DOHH2 (cell line): ENCODE measurements around the gene CATSPERZ.

Experiments used
- H3F3A ChIP-seq: fragments of 200-600 bp; sonication (generic), shearing (Covaris generic); 2 replicates; pipeline ENCODE4 v1.6.0; 2016; ENCODE audit warnings: antibody characterized with exemption, mild to moderate bottlenecking; ENCODE audit not compliant: control insufficient read depth, insufficient read depth
- H3K27ac ChIP-seq: fragments of 200-600 bp; sonication (generic); 2 replicates; pipeline ENCODE4 v1.5.1; 2014; ENCODE audit warnings: low read depth, mild to moderate bottlenecking, low read length, moderate library complexity
- H3K27me3 ChIP-seq: fragments of 200-600 bp; sonication (generic); 2 replicates; pipeline ENCODE4 v1.6.1; 2014; ENCODE audit warnings: mild to moderate bottlenecking, low read length, mixed read lengths; ENCODE audit not compliant: control insufficient read depth
- H3K36me3 ChIP-seq: fragments of 200-600 bp; sonication (generic); 2 replicates; pipeline ENCODE4 v1.6.1; 2014; ENCODE audit warnings: mild to moderate bottlenecking, low read length, moderate library complexity, mixed read lengths; ENCODE audit not compliant: control insufficient read depth
- H3K4me1 ChIP-seq: fragments of 200-600 bp; sonication (generic); 2 replicates; pipeline ENCODE4 v1.6.1; 2014; ENCODE audit warnings: mild to moderate bottlenecking, low read length, mixed read lengths; ENCODE audit not compliant: control insufficient read depth
- H3K4me2 ChIP-seq: fragments of 200-600 bp; sonication (generic); 2 replicates; pipeline ENCODE4 v1.6.0; 2014; ENCODE audit warnings: mild to moderate bottlenecking, low read length, moderate library complexity
- H3K4me3 ChIP-seq: fragments of 200-600 bp; sonication (generic); 2 replicates; pipeline ENCODE4 v1.5.1; 2014; ENCODE audit warnings: mild to moderate bottlenecking, low read length, mixed read lengths
- H3K79me2 ChIP-seq: fragments of 200-600 bp; sonication (generic); 2 replicates; pipeline ENCODE4 v1.6.1; 2014; ENCODE audit warnings: mild to moderate bottlenecking, low read length, mixed read lengths; ENCODE audit not compliant: control insufficient read depth
- H3K9me2 ChIP-seq: fragments of 200-600 bp; sonication (generic); replicated peaks from 2 replicates; pipeline ENCODE4 v1.6.1; 2014; ENCODE audit warnings: mild to moderate bottlenecking, low read length, mixed read lengths; ENCODE audit not compliant: control insufficient read depth
- H3K9me3 ChIP-seq: fragments of 200-600 bp; sonication (generic); 2 replicates; pipeline ENCODE4 v1.6.1; 2014; ENCODE audit warnings: antibody characterized with exemption, low read length, mixed read lengths; ENCODE audit not compliant: control insufficient read depth, insufficient read depth
- H4K20me1 ChIP-seq: fragments of 200-600 bp; sonication (generic); 2 replicates; pipeline ENCODE4 v1.6.0; 2014; ENCODE audit warnings: low read depth, mild to moderate bottlenecking, antibody characterized with exemption, low read length, moderate library complexity; ENCODE audit not compliant: control insufficient read depth, insufficient read depth
- EZH2phosphoT487 ChIP-seq: fragments of 200-600 bp; sonication (generic); IDR thresholded peaks from 2 replicates; pipeline ENCODE4 v1.6.1; 2017; ENCODE audit warnings: borderline replicate concordance, mild to moderate bottlenecking, antibody characterized with exemption, low read length, moderate library complexity, mixed read lengths
- TF ChIP-seq, protein P1 (sequence below): fragments of 200-600 bp; sonication (generic); IDR thresholded peaks from one replicate; pipeline ENCODE4 v1.5.1; 2014; ENCODE audit warnings: antibody characterized with exemption, mild to moderate bottlenecking, low read depth, low read length; ENCODE audit not compliant: poor library complexity, severe bottlenecking

The CATSPERZ gene

DNA sequence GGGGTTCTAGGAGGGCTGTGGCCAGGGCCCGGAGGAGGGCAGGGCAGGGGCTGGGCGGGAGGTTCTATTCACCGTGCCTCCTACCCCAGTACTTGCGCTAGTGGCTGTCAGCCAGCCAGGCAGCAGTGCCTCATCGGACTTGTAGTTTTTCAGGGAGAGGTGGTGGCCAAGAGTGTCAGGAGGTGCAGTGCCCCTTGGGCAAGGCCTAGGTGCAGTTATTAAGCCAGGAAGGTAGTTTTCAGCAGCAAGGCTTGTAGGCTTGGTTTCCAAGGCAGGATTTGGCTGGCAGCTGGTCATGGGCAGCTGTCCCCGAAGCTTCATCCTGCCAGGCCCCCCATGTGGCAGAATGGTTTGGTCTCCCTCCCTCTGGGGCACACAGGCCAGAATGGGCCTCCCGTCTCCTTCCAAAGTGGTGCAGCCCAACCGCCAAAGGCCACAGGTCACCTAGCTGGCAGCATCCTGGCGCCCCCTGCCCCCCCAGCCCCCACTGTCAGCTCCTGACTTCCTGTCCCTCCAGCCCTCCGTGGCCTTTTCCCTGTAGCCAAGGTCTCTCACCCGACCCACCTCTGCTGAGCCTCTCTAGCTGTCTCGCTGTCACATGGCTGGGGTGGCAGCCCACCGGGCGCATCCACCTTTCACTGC lies 48.3 kb downstream of the CATSPERZ start:
- Histone ChIP-seq H3K36me3 (peaks cover 14% of the 10 kb centered on the region), H3K27ac (no peak overlapping the region)

DNA sequence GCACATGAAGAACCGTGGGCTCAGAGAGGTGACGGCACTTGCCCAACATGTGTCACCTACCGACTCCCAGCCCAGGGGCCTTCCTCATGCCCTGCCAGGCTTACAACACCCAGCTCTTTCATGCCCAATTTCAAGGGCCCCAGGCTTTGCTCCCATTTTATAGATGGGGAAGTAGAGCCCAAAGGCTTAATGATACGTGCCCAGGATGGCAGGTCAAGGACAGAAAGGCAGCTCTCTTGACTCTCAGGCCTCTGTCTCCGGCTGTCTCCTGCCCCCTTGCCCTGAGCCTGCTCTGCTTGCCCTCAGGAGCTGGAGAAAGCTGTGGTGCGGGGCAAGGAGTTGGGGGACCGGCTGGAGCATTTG lies 48.8 kb downstream of the CATSPERZ start:
- no peak for TF ChIP-seq EZH2phosphoT487
- TF ChIP-seq, protein P1, sequence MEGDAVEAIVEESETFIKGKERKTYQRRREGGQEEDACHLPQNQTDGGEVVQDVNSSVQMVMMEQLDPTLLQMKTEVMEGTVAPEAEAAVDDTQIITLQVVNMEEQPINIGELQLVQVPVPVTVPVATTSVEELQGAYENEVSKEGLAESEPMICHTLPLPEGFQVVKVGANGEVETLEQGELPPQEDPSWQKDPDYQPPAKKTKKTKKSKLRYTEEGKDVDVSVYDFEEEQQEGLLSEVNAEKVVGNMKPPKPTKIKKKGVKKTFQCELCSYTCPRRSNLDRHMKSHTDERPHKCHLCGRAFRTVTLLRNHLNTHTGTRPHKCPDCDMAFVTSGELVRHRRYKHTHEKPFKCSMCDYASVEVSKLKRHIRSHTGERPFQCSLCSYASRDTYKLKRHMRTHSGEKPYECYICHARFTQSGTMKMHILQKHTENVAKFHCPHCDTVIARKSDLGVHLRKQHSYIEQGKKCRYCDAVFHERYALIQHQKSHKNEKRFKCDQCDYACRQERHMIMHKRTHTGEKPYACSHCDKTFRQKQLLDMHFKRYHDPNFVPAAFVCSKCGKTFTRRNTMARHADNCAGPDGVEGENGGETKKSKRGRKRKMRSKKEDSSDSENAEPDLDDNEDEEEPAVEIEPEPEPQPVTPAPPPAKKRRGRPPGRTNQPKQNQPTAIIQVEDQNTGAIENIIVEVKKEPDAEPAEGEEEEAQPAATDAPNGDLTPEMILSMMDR: no peak
- Histone ChIP-seq H3F3A (no peaks in the 10 kb centered on the region), H3K4me2 (no peak overlapping the region), H3K27ac (no peak overlapping the region), H3K4me3 (no peak overlapping the region), H3K27me3 (no peaks in the 10 kb centered on the region), H3K36me3 (peaks cover 9% of the 10 kb centered on the region), H3K4me1 (no peaks in the 10 kb centered on the region), H3K9me3 (no peaks in the 10 kb centered on the region), H3K9me2 (no peaks in the 10 kb centered on the region), H3K79me2 (no peaks in the 10 kb centered on the region), H4K20me1 (no peaks in the 10 kb centered on the region)

More for the DNA sequence above, 48.3 kb downstream of the CATSPERZ start:
- H3K27me3 ChIP-seq: no peaks in the 10 kb centered on the region
- H3K4me2 ChIP-seq: no peak overlapping the region
- H3F3A ChIP-seq: no peaks in the 10 kb centered on the region
- H3K79me2 ChIP-seq: no peaks in the 10 kb centered on the region
- no peaks in the 10 kb centered on the region for H3K9me3 ChIP-seq
- no peaks in the 10 kb centered on the region for H4K20me1 ChIP-seq
- H3K4me3 ChIP-seq: no peak overlapping the region
- TF ChIP-seq, protein P1: no peak
- no peak for TF ChIP-seq EZH2phosphoT487
- H3K9me2 ChIP-seq: no peaks in the 10 kb centered on the region
- H3K4me1 ChIP-seq: no peaks in the 10 kb centered on the region

DNA sequence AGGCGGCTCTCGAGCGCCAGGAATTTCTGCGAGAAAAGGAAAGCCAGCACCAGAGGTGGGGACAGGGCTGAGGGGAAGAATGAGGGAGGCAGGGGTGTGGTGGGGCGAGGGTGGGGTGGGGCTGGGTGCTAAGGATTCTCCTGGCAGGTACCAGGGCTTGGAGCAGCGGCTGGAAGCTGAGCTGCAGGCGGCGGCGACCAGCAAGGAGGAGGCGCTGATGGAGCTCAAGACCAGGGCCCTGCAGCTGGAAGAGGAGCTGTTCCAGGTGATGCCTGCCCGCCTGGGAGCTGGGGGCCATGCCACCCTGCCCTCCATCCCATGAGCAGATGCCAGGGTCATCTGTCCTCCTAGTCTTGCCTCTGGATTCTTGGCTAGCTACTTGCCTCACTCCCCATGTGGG lies 49.2 kb downstream of the CATSPERZ start:
- H3K4me1 ChIP-seq: no peaks in the 10 kb centered on the region
- H3K79me2 ChIP-seq: no peaks in the 10 kb centered on the region
- H3K36me3 ChIP-seq: peaks cover 5% of the 10 kb centered on the region; the same call in 1 of the 2 replicates
- no peak overlapping the region for H3K27ac ChIP-seq
- H4K20me1 ChIP-seq: no peaks in the 10 kb centered on the region
- TF ChIP-seq, protein P1: no peak
- TF ChIP-seq EZH2phosphoT487: no peak
- H3F3A ChIP-seq: no peaks in the 10 kb centered on the region
- no peak overlapping the region for H3K4me2 ChIP-seq
- no peaks in the 10 kb centered on the region for H3K9me3 ChIP-seq
- no peaks in the 10 kb centered on the region for H3K9me2 ChIP-seq
- no peaks in the 10 kb centered on the region for H3K27me3 ChIP-seq
- no peak overlapping the region for H3K4me3 ChIP-seq
